MM.1S (cell line): ENCODE data around the gene KLHL15.

ENCODE experiments used
- DNase-seq: peaks from one replicate; pipeline ENCODE4 v3.0.0-alpha.2; 2015
- H2AFZ ChIP-seq: fragments of 300-600 bp; sonication (generic); 2 replicates; pipeline ENCODE4 v1.6.0; 2016; ENCODE audit warnings: antibody characterized with exemption, low read length
- H3F3A ChIP-seq: fragments of 300-600 bp; sonication (generic); 2 replicates; pipeline ENCODE4 v1.6.1; 2016; ENCODE audit warnings: mild to moderate bottlenecking, antibody characterized with exemption, low read length, moderate library complexity, mixed read lengths; ENCODE audit not compliant: insufficient read depth
- H3K27ac ChIP-seq: fragments of 300-600 bp; sonication (generic); 2 replicates; pipeline ENCODE4 v1.5.1; 2016; ENCODE audit warnings: mild to moderate bottlenecking, low read length
- H3K27me3 ChIP-seq: fragments of 300-600 bp; sonication (generic); replicated peaks from 2 replicates; pipeline ENCODE4 v1.6.0; 2016; ENCODE audit warnings: low read length; ENCODE audit not compliant: insufficient read depth
- H3K36me3 ChIP-seq: fragments of 300-600 bp; sonication (generic); replicated peaks from 2 replicates; pipeline ENCODE4 v1.6.1; 2016; ENCODE audit warnings: mild to moderate bottlenecking, low read length, mixed read lengths; ENCODE audit not compliant: insufficient read depth
- H3K4me1 ChIP-seq: fragments of 300-600 bp; sonication (generic); 2 replicates; pipeline ENCODE4 v1.6.1; 2016; ENCODE audit warnings: low read length, mixed read lengths
- H3K4me2 ChIP-seq: fragments of 300-600 bp; sonication (generic); 2 replicates; pipeline ENCODE4 v1.6.0; 2016; ENCODE audit warnings: low read depth, low read length
- H3K4me3 ChIP-seq: fragments of 300-600 bp; sonication (generic); 2 replicates; pipeline ENCODE4 v1.5.1; 2016; ENCODE audit warnings: low read length, mixed read lengths
- H3K79me2 ChIP-seq: fragments of 300-600 bp; sonication (generic); 2 replicates; pipeline ENCODE4 v1.6.1; 2016; ENCODE audit warnings: mixed run types, low read length, mixed read lengths
- H3K9ac ChIP-seq: fragments of 300-600 bp; sonication (generic); 2 replicates; pipeline ENCODE4 v1.6.1; 2016; ENCODE audit warnings: low read length, mixed read lengths
- H3K9me2 ChIP-seq: fragments of 300-600 bp; sonication (generic); replicated peaks from 2 replicates; pipeline ENCODE4 v1.6.1; 2016; ENCODE audit warnings: mild to moderate bottlenecking, low read length, mixed read lengths; ENCODE audit not compliant: insufficient read depth
- H3K9me3 ChIP-seq: fragments of 300-600 bp; sonication (generic); replicated peaks from 2 replicates; pipeline ENCODE4 v1.6.1; 2016; ENCODE audit warnings: mild to moderate bottlenecking, low read length, mixed read lengths; ENCODE audit not compliant: insufficient read depth
- H4K20me1 ChIP-seq: fragments of 300-600 bp; sonication (generic); 2 replicates; pipeline ENCODE4 v1.6.1; 2016; ENCODE audit warnings: mild to moderate bottlenecking, low read length, moderate library complexity, mixed read lengths; ENCODE audit not compliant: insufficient read depth
- CTCF ChIP-seq: fragments of 300-600 bp; sonication (generic); IDR thresholded peaks from 2 replicates; pipeline ENCODE4 v1.5.1; 2016; ENCODE audit warnings: antibody characterized with exemption, low read length, mixed read lengths
- EZH2 ChIP-seq: fragments of 300-600 bp; sonication (generic); optimal IDR thresholded peaks from 2 replicates; pipeline ENCODE3; 2017; ENCODE audit warnings: low read depth, mild to moderate bottlenecking, antibody characterized with exemption, low read length, mixed read lengths
- EZH2phosphoT487 ChIP-seq: fragments of 300-600 bp; sonication (generic); IDR thresholded peaks from 2 replicates; pipeline ENCODE4 v1.6.1; 2018; ENCODE audit warnings: antibody characterized with exemption, low read length

The KLHL15 gene

DNA sequence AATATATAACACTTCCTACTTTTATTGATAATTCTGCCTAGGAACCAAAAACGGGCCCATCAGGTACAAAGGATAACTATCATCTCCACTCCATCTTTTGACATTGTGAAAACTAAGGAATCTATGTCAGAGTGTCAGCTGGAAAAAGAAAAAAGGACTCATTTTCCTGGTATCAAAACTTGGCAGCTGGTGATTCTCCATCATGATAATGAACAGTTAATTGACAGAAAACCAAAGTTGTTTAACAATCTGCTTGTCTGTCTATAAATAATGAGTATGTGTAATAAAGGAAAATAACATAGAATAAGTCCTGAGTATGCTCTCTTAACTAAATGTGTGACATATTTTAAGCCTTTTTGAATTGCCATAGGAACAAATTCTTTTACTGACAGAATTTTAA is 87.8 kb downstream of the KLHL15 start:
- no peak overlapping the region for H3K4me2 ChIP-seq
- DNase-seq, result no peak
- H3K27ac ChIP-seq, result no peak overlapping the region
- no peaks in the 10 kb centered on the region for H3K27me3 ChIP-seq
- no peaks in the 10 kb centered on the region for H4K20me1 ChIP-seq
- no peaks in the 10 kb centered on the region for H3F3A ChIP-seq
- H3K9me2 ChIP-seq, result no peaks in the 10 kb centered on the region
- no peaks in the 10 kb centered on the region for H3K9me3 ChIP-seq
- H3K36me3 ChIP-seq, result no peaks in the 10 kb centered on the region
- H2AFZ ChIP-seq, result no peak overlapping the region
- H3K4me1 ChIP-seq, result no peaks in the 10 kb centered on the region
- H3K79me2 ChIP-seq, result no peaks in the 10 kb centered on the region
- TF ChIP-seq EZH2phosphoT487, result no peak
- no peak overlapping the region for H3K9ac ChIP-seq
- H3K4me3 ChIP-seq, result no peak overlapping the region

GRCh38 chrX:23938690-23939089 is 88.3 kb downstream of the KLHL15 start:
- H3K36me3 ChIP-seq, result no peaks in the 10 kb centered on the region
- no peaks in the 10 kb centered on the region for H3F3A ChIP-seq
- no peaks in the 10 kb centered on the region for H3K4me1 ChIP-seq
- no peak overlapping the region for H3K27ac ChIP-seq
- H3K79me2 ChIP-seq, result no peaks in the 10 kb centered on the region
- H3K9ac ChIP-seq, result no peak overlapping the region
- H3K9me2 ChIP-seq, result no peaks in the 10 kb centered on the region
- H4K20me1 ChIP-seq, result no peaks in the 10 kb centered on the region
- no peak overlapping the region for H3K4me3 ChIP-seq
- no peak for DNase-seq
- no peak overlapping the region for H3K4me2 ChIP-seq
- TF ChIP-seq EZH2phosphoT487, result no peak
- no peak overlapping the region for H2AFZ ChIP-seq
- H3K9me3 ChIP-seq, result no peaks in the 10 kb centered on the region
- H3K27me3 ChIP-seq, result no peaks in the 10 kb centered on the region

- no peaks in the 10 kb centered on the region for H3F3A ChIP-seq
- TF ChIP-seq CTCF (no peak), EZH2 (no peak), EZH2phosphoT487 (no peak)
- H3K9me3 ChIP-seq, result no peaks in the 10 kb centered on the region
- H3K79me2 ChIP-seq, result no peaks in the 10 kb centered on the region
- DNase-seq, result no peak
- no peak overlapping the region for H3K4me2 ChIP-seq
- no peaks in the 10 kb centered on the region for H4K20me1 ChIP-seq
- H3K9me2 ChIP-seq, result no peaks in the 10 kb centered on the region
- H3K36me3 ChIP-seq, result no peaks in the 10 kb centered on the region
- no peaks in the 10 kb centered on the region for H3K27me3 ChIP-seq
- H3K9ac ChIP-seq, result no peak overlapping the region
- H3K27ac ChIP-seq, result no peak overlapping the region
- no peak overlapping the region for H3K4me3 ChIP-seq
- H3K4me1 ChIP-seq, result no peaks in the 10 kb centered on the region
- H2AFZ ChIP-seq, result no peak overlapping the region
Measured at GRCh38 chrX:23937100-23937499, 89.9 kb downstream of the KLHL15 start.

GRCh38 chrX:23936180-23936579 is 90.8 kb downstream of the KLHL15 start:
- no peaks in the 10 kb centered on the region for H3F3A ChIP-seq

More at GRCh38 chrX:23936180-23936579, 90.8 kb downstream of the KLHL15 start:
- H3K27ac ChIP-seq, result no peak overlapping the region
- H3K27me3 ChIP-seq, result no peaks in the 10 kb centered on the region
- no peak overlapping the region for H2AFZ ChIP-seq
- H4K20me1 ChIP-seq, result no peaks in the 10 kb centered on the region
- 0 out of 2 replicates have a peak, but pooled peaks cover 3% of the 10 kb centered on the region for H3K4me1 ChIP-seq
- DNase-seq, result no peak
- H3K79me2 ChIP-seq, result no peaks in the 10 kb centered on the region
- no peaks in the 10 kb centered on the region for H3K36me3 ChIP-seq
- H3K9ac ChIP-seq, result no peak overlapping the region
- no peaks in the 10 kb centered on the region for H3K9me2 ChIP-seq
- no peaks in the 10 kb centered on the region for H3K9me3 ChIP-seq
- H3K4me2 ChIP-seq, result no peak overlapping the region
- H3K4me3 ChIP-seq, result no peak overlapping the region
- TF ChIP-seq EZH2 (no peak), CTCF (no peak), EZH2phosphoT487 (no peak)
